Neuronal stem cell (in vitro differentiated cells): Measurements from ENCODE around the gene EXOC8.

ENCODE experiments used
- DNase-seq: peaks from one replicate; pipeline ENCODE4 v3.0.0-alpha.2; 2013; ENCODE audit warnings: low spot score
- H2AFZ ChIP-seq: one replicate; pipeline ENCODE4 v1.6.1; 2013; ENCODE audit warnings: mild to moderate bottlenecking, low read length, inconsistent platforms
- H2AK5ac ChIP-seq: 2 replicates; pipeline ENCODE4 v1.6.1; 2013; ENCODE audit warnings: low read depth, mild to moderate bottlenecking, inconsistent platforms, low read length, moderate library complexity, mixed read lengths
- H2BK120ac ChIP-seq: 2 replicates; pipeline ENCODE4 v1.6.1; 2013; ENCODE audit warnings: low read depth, mild to moderate bottlenecking, inconsistent platforms, low read length, moderate library complexity, mixed read lengths
- H2BK12ac ChIP-seq: one replicate; pipeline ENCODE4 v1.6.1; 2013; ENCODE audit warnings: low read length, inconsistent platforms
- H2BK15ac ChIP-seq: 2 replicates; pipeline ENCODE4 v1.6.1; 2013; ENCODE audit warnings: mild to moderate bottlenecking, low read length, inconsistent platforms, mixed read lengths
- H2BK5ac ChIP-seq: one replicate; pipeline ENCODE4 v1.6.1; 2013; ENCODE audit warnings: inconsistent platforms, mild to moderate bottlenecking, low read length, moderate library complexity
- H3K14ac ChIP-seq: one replicate; pipeline ENCODE4 v1.6.1; 2013; ENCODE audit warnings: low read length, inconsistent platforms
- H3K18ac ChIP-seq: 2 replicates; pipeline ENCODE4 v1.6.1; 2013; ENCODE audit warnings: low read length, inconsistent platforms
- H3K23ac ChIP-seq: 2 replicates; pipeline ENCODE4 v1.6.1; 2013; ENCODE audit warnings: low read depth, mild to moderate bottlenecking, mixed read lengths, low read length, inconsistent platforms; ENCODE audit not compliant: poor library complexity
- H3K27ac ChIP-seq: replicated peaks from 3 replicates; pipeline ENCODE4 v1.5.1; 2013; ENCODE audit warnings: low read length, inconsistent platforms
- H3K27me3 ChIP-seq, 3 experiments: 2 replicates each; pipeline ENCODE4 v1.6.1; 2013; ENCODE audit warnings: low read length in 3 of 3, mild to moderate bottlenecking in 2 of 3, inconsistent platforms in 1 of 3, low read depth in 1 of 3, mixed read lengths in 1 of 3, moderate library complexity in 1 of 3; ENCODE audit not compliant: control insufficient read depth in 3 of 3, insufficient read depth in 3 of 3
- H3K36me3 ChIP-seq, 2 donors: replicated peaks in 1 of 2; 2 replicates each; pipeline ENCODE4 v1.6.1; 2013; ENCODE audit warnings: low read length in 2 of 2; ENCODE audit not compliant: control insufficient read depth in 2 of 2, insufficient read depth in 2 of 2
- H3K4ac ChIP-seq: 2 replicates; pipeline ENCODE4 v1.6.1; 2013; ENCODE audit warnings: inconsistent platforms, mild to moderate bottlenecking, low read length, moderate library complexity
- H3K4me1 ChIP-seq, 2 donors: 1 replicate in 1 of 2; 2 replicates in 1 of 2; pipeline ENCODE4 v1.6.1; 2013; ENCODE audit warnings: low read length in 2 of 2, low read depth in 1 of 2; ENCODE audit not compliant: control insufficient read depth in 2 of 2, insufficient read depth in 1 of 2
- H3K4me2 ChIP-seq: one replicate; pipeline ENCODE4 v1.6.1; 2013; ENCODE audit warnings: mild to moderate bottlenecking, low read length, inconsistent platforms; ENCODE audit not compliant: insufficient read depth, poor library complexity, severe bottlenecking
- H3K4me3 ChIP-seq, 2 donors: 2 replicates each; pipeline ENCODE4 v1.5.1; 2013; ENCODE audit warnings: low read length in 2 of 2, mild to moderate bottlenecking in 2 of 2, inconsistent platforms in 1 of 2, moderate library complexity in 1 of 2
- H3K79me1 ChIP-seq: one replicate; pipeline ENCODE4 v1.6.1; 2013; ENCODE audit warnings: low read depth, mild to moderate bottlenecking, inconsistent platforms, low read length, moderate library complexity
- H3K9ac ChIP-seq: one replicate; pipeline ENCODE4 v1.6.1; 2013; ENCODE audit warnings: mild to moderate bottlenecking, low read depth, low read length, inconsistent platforms; ENCODE audit not compliant: poor library complexity
- H3K9me3 ChIP-seq, 2 donors: replicated peaks in 1 of 2; 2 replicates each; pipeline versions ENCODE3 to v1.6.1; 2013; ENCODE audit warnings: low read length in 2 of 2, mild to moderate bottlenecking in 2 of 2, inconsistent platforms in 1 of 2, low read depth in 1 of 2, mixed read lengths in 1 of 2, moderate library complexity in 1 of 2; ENCODE audit not compliant: control insufficient read depth in 2 of 2, insufficient read depth in 1 of 2
- H4K8ac ChIP-seq: one replicate; pipeline ENCODE4 v1.6.1; 2013; ENCODE audit warnings: low read depth, mild to moderate bottlenecking, inconsistent platforms, low read length, moderate library complexity
- H4K91ac ChIP-seq: one replicate; pipeline ENCODE4 v1.6.1; 2013; ENCODE audit warnings: low read length, low read depth, mild to moderate bottlenecking, inconsistent platforms; ENCODE audit not compliant: poor library complexity
- WGBS, 2 donors: extraction: QIAGEN DNeasy Blood & Tissue Kit; methylation state at CpG; one replicate each; pipeline ENCODE4 v1.1.7; 2013; ENCODE audit warnings: missing lambda C conversion rate in 2 of 2, mixed read lengths in 1 of 2; ENCODE audit not compliant: insufficient read length in 2 of 2, insufficient replicate concordance in 1 of 2; ENCODE audit errors: extremely low coverage in 2 of 2; 5-methylcytosine and 5-hydroxymethylcytosine counted together

Gene EXOC8

DNA sequence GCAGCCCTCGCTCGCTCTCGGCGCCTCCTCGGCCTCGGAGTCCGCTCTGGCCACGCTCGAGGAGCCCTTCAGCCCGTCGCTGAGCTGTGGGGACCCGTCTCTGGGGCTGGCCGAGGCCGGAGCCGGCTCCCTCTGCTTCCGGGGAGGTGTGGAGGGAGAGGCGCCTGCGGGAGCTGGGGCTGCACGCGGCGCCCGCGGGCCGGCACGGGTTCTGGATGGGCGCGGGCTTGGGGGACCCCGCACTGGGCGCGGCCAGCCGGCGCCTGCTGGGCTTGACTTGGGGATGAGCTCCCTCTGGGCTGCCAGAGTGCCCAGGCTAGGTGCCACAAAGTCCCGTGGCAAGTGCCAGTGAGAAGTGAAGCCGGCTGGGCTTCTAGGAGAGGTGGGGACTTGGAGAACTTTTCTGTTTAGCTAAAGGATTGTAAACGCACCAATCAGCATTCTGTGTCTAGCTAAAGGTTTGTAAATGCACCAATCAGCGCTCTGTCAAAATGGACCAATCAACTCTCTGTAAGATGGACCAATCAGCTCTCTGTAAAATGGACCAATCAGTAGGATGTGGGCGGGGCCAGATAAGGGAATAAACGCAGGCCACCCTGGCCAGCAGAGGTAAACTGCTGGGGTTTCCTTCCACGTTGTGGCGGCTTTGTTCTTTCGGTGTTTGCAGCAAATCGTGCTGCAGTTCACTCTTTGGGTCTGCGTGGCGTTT lies 20.2 kb downstream of the EXOC8 start:
- no peak overlapping the region for H3K27ac ChIP-seq
- no peaks in the 10 kb centered on the region for H3K79me1 ChIP-seq
- no peak overlapping the region for H3K4me2 ChIP-seq
- no peak overlapping the region for H3K4ac ChIP-seq
- no peaks in the 10 kb centered on the region for H3K27me3 ChIP-seq
- no peaks in the 10 kb centered on the region for H3K4me1 ChIP-seq
- no CpG with 5 or more reads among the region's 44 CpGs for WGBS, 2 donors
- no peak for DNase-seq
- no peak overlapping the region for H2AK5ac ChIP-seq
- no peak overlapping the region for H2BK5ac ChIP-seq
- no peak overlapping the region for H4K91ac ChIP-seq
- no peaks in the 10 kb centered on the region for H3K9me3 ChIP-seq
- no peak overlapping the region for H2BK120ac ChIP-seq
- no peak overlapping the region for H3K18ac ChIP-seq
- no peak overlapping the region for H3K23ac ChIP-seq
- no peak overlapping the region for H2BK15ac ChIP-seq
- no peak overlapping the region for H2AFZ ChIP-seq
- H3K14ac ChIP-seq, result no peak overlapping the region
- no peak overlapping the region for H3K9ac ChIP-seq
- no peak overlapping the region for H4K8ac ChIP-seq
- H3K36me3 ChIP-seq, result no peaks in the 10 kb centered on the region
- H2BK12ac ChIP-seq, result no peak overlapping the region
- H3K4me3 ChIP-seq, result no peak overlapping the region

DNA sequence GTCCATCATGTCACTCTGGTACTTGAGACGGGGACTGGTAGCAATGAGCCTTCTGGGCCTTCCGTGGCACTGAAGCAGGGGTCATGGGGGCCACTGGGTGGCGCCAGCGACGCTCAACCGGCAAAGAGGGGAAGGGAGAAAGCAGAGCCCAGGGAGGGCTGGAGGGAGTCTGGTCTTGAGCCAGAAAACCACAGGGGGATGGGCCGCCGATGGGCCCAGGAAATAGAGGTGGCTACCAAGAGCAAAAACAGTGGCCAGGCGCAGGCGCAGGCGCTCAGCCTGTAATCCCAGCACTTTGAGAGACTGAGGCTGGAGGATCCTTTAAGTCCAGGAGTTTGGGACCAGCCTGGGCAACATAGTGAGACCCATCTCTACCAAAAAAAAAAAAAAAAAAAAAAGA lies 21.8 kb downstream of the EXOC8 start:
- Histone ChIP-seq H3K9ac (no peak overlapping the region), H3K9me3 (no peaks in the 10 kb centered on the region), H2AFZ (no peak overlapping the region), H3K18ac (no peak overlapping the region), H2BK5ac (no peak overlapping the region), H3K14ac (no peak overlapping the region), H4K8ac (no peak overlapping the region), H2AK5ac (no peak overlapping the region), H2BK120ac (no peak overlapping the region), H3K27me3 (no peaks in the 10 kb centered on the region), H2BK12ac (no peak overlapping the region), H3K23ac (no peak overlapping the region), H4K91ac (no peak overlapping the region), H3K4ac (no peak overlapping the region), H3K4me2 (no peak overlapping the region), H3K4me1 (no peaks in the 10 kb centered on the region), H2BK15ac (no peak overlapping the region), H3K36me3 (no peaks in the 10 kb centered on the region), H3K27ac (no peak overlapping the region), H3K79me1 (no peaks in the 10 kb centered on the region), H3K4me3 (no peak overlapping the region)
- peak; percentile 12 for DNase-seq
- no CpG with 5 or more reads among the region's 11 CpGs for WGBS, 2 donors

DNA sequence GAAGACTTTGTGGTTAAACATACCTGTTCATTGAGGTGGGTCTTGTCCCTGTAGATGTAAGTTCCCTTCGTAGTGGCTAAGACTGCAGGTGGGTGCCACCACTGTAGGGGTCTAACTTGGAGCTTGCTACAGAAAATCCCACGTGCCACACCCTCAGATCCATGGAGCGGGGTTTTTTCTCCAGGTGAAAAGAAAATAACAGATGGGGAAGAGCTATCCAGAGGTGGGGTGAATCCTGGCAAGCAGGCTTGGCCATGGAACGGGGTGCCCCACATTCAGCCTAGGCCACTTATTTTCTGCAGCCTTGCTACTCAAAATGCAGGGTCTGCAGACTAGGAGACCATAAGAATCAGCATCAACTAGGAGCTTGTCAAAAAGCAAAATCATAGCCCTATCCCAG lies 24.0 kb downstream of the EXOC8 start:
- Histone ChIP-seq H3K27ac (no peak overlapping the region), H3K9ac (no peak overlapping the region), H2AFZ (no peak overlapping the region), H3K14ac (no peak overlapping the region), H2BK15ac (no peak overlapping the region), H3K27me3 (no peaks in the 10 kb centered on the region), H3K9me3 (no peaks in the 10 kb centered on the region), H4K91ac (no peak overlapping the region), H3K4ac (no peak overlapping the region), H2AK5ac (no peak overlapping the region), H2BK12ac (no peak overlapping the region), H3K4me3 (no peak overlapping the region), H3K4me1 (no peaks in the 10 kb centered on the region), H3K79me1 (no peaks in the 10 kb centered on the region), H3K23ac (no peak overlapping the region), H3K4me2 (no peak overlapping the region), H3K18ac (no peak overlapping the region), H2BK5ac (no peak overlapping the region), H3K36me3 (no peaks in the 10 kb centered on the region), H4K8ac (peak overlapping the region; percentile 9), H2BK120ac (no peak overlapping the region)
- DNase-seq, result no peak
- no CpG with 5 or more reads among the region's 4 CpGs for WGBS, 2 donors

DNA sequence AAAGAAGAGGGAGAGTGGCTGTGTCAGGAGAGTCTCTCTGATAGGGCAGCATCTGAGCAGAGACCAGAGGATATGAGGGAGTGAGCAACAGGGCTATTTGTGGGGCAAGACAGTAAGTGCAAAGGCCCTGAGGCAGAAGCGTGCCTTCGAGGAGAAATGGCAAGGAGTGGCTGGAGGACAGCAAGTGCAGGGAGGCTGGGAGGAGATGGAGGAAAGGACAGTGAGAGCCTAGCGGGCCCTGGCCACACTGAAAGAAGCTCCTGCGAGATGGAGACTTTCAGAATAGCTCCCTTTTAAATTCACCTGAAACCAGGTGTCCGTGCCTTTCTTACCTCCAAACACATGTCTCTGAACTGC lies 25.2 kb downstream of the EXOC8 start:
- no peaks in the 10 kb centered on the region for H3K27me3 ChIP-seq
- H3K18ac ChIP-seq, result no peak overlapping the region
- no peak overlapping the region for H3K27ac ChIP-seq
- no peaks in the 10 kb centered on the region for H3K79me1 ChIP-seq
- no peak overlapping the region for H3K4ac ChIP-seq
- H2BK5ac ChIP-seq, result no peak overlapping the region
- H2BK15ac ChIP-seq, result no peak overlapping the region
- H2AFZ ChIP-seq, result no peak overlapping the region
- no peaks in the 10 kb centered on the region for H3K4me1 ChIP-seq
- no peak overlapping the region for H2BK12ac ChIP-seq
- no peak overlapping the region for H4K91ac ChIP-seq
- DNase-seq, result no peak
- no peak overlapping the region for H3K23ac ChIP-seq
- no CpG with 5 or more reads among the region's 5 CpGs for WGBS, 2 donors
- H3K4me2 ChIP-seq, result no peak overlapping the region
- H2BK120ac ChIP-seq, result no peak overlapping the region
- no peak overlapping the region for H4K8ac ChIP-seq
- H3K4me3 ChIP-seq, result no peak overlapping the region
- H2AK5ac ChIP-seq, result no peak overlapping the region
- no peak overlapping the region for H3K14ac ChIP-seq
- H3K9me3 ChIP-seq, result no peaks in the 10 kb centered on the region
- H3K9ac ChIP-seq, result no peak overlapping the region
- H3K36me3 ChIP-seq, result no peaks in the 10 kb centered on the region
